22Rv1 (cell line): Measurements from ENCODE around the gene DNAJC18.

Experiments
- ZFX ChIP-seq: fragments of 450-650 bp; IDR thresholded peaks from 2 replicates; pipeline ENCODE4 v1.6.1; 2017; ENCODE audit warnings: antibody characterized with exemption, borderline replicate concordance
- TF ChIP-seq, protein P1 (sequence below): fragments of 450-650 bp; IDR thresholded peaks from 2 replicates; pipeline ENCODE4 v1.5.1; 2017; ENCODE audit warnings: mild to moderate bottlenecking

DNA sequence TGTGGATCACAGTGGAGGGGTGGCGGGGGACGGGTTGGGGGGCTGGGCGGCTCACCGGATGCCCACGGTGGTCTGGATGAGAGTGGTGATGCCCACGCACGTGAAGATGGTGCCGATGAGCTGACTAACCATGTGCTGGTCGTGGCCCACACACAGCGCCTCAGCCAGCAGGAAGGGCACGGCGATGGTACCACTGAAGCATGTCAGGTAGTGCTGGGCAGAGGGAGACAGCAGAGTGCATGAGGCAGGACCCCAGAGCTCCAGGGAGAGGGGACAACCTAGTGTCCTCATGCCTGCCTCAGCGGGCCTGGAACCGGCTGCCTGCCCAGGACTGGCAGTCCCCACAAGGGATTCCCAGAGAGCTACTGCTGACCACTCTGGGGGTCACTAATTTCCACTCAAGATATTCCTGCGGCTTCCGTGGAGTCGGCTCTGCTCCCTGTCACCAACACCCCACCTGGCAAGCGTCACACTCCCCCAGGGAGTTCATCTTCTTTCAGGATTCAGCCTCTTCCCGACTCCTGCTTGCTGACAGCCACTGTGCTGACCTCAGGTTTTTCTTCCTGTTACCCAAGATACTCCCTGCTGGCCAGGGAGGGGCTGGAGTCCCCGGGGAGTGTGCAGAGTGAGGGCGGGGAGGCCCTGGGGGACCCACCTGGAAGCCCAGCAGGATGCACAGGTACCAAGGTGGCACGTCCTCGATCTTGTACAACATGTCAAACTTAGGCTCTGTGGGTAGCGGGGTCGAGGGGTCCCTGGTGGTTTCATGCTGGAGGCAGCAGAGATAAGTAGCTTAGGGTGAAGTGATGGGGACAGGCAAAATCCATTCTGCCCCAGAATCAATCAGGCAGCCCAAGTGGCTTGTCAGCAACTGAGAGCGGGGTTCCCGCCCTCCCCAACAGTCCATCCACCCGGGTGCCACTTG, 57.2 kb downstream of the DNAJC18 start:
- TF ChIP-seq, protein P1, sequence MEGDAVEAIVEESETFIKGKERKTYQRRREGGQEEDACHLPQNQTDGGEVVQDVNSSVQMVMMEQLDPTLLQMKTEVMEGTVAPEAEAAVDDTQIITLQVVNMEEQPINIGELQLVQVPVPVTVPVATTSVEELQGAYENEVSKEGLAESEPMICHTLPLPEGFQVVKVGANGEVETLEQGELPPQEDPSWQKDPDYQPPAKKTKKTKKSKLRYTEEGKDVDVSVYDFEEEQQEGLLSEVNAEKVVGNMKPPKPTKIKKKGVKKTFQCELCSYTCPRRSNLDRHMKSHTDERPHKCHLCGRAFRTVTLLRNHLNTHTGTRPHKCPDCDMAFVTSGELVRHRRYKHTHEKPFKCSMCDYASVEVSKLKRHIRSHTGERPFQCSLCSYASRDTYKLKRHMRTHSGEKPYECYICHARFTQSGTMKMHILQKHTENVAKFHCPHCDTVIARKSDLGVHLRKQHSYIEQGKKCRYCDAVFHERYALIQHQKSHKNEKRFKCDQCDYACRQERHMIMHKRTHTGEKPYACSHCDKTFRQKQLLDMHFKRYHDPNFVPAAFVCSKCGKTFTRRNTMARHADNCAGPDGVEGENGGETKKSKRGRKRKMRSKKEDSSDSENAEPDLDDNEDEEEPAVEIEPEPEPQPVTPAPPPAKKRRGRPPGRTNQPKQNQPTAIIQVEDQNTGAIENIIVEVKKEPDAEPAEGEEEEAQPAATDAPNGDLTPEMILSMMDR = no peak
- TF ChIP-seq ZFX = no peak
